Suprapubic skin (tissue), 4 donors: Measurements from ENCODE around the gene CLIP4. TPM values are rescaled to one million over a fixed set of nuclear protein-coding genes. Genes with fewer than 3 reads are reported as not detected.

ENCODE experiments used
- DNase-seq, 2 donors: peaks; one replicate each; pipeline ENCODE4 v3.0.0-alpha.2; 2019; ENCODE audit warnings: low spot score in 2 of 2
- H3K27ac ChIP-seq: fragments of 200-600 bp; sonication (generic); one replicate; pipeline ENCODE4 v1.5.1; 2019
- H3K27me3 ChIP-seq: fragments of 200-600 bp; sonication (generic); one replicate; pipeline ENCODE4 v1.5.1; 2019
- H3K36me3 ChIP-seq: fragments of 200-600 bp; sonication (generic); one replicate; pipeline ENCODE4 v1.5.1; 2019
- H3K4me1 ChIP-seq: fragments of 200-600 bp; sonication (generic); one replicate; pipeline ENCODE4 v1.5.1; 2019
- H3K4me3 ChIP-seq: fragments of 200-600 bp; sonication (generic); one replicate; pipeline ENCODE4 v1.5.1; 2019; ENCODE audit warnings: mild to moderate bottlenecking
- H3K9me3 ChIP-seq: fragments of 200-600 bp; sonication (generic); one replicate; pipeline ENCODE4 v1.5.1; 2019
- EP300 ChIP-seq: sonication (generic); formaldehyde crosslinking; IDR thresholded peaks from one replicate; pipeline ENCODE4 v1.6.1; 2017; ENCODE audit warnings: antibody characterized with exemption
- POLR2A ChIP-seq, 2 donors: fragments of 450-650 bp; IDR thresholded peaks; one replicate each; pipeline ENCODE4 v1.6.1; 2017; ENCODE audit warnings: antibody characterized with exemption in 2 of 2, mild to moderate bottlenecking in 2 of 2, moderate library complexity in 2 of 2
- POLR2AphosphoS5 ChIP-seq, 3 donors: sonication (generic); formaldehyde crosslinking; IDR thresholded peaks; one replicate each; pipeline ENCODE4 v1.6.1; 2017; ENCODE audit warnings: antibody characterized with exemption in 3 of 3
- WGBS: methylation state at CpG from one replicate; pipeline ENCODE4 v1.1.5; 2018; 5-methylcytosine and 5-hydroxymethylcytosine counted together
- total RNA-seq, 4 donors: library from RNA; depleted of rRNA; stranded (reverse); fragments of >200 nt; gene quantifications; one replicate each; pipeline ENCODE4 v1.1.0, GENCODE V29; 2016
- TF ChIP-seq, protein P1 (sequence below), 2 donors: fragments of 200-600 bp in 1 of 2; fragments of 450-650 bp in 1 of 2; sonication (generic) in 1 of 2; IDR thresholded peaks; one replicate each; pipeline ENCODE4 v1.5.1; 2016 to 2019; ENCODE audit warnings: antibody characterized with exemption in 2 of 2, mild to moderate bottlenecking in 1 of 2, moderate library complexity in 1 of 2

The CLIP4 gene
- total RNA-seq, 4 donors from 2014 or later: 61.9 to 173 (median 67.4) TPM

GRCh38 chr2:29226808-29227207 lies 111.6 kb downstream of the CLIP4 start:
- Histone ChIP-seq H3K36me3 (no peaks in the 10 kb centered on the region), H3K4me3 (no peak overlapping the region), H3K9me3 (no peaks in the 10 kb centered on the region), H3K4me1 (peaks cover 34% of the 10 kb centered on the region), H3K27ac (no peak overlapping the region), H3K27me3 (peaks cover 33% of the 10 kb centered on the region)
- peak in 1 of 2 donors; percentile 39 for DNase-seq
- 81% methylated on average over 6 of the region's 7 CpGs for WGBS
- TF ChIP-seq, protein P1, sequence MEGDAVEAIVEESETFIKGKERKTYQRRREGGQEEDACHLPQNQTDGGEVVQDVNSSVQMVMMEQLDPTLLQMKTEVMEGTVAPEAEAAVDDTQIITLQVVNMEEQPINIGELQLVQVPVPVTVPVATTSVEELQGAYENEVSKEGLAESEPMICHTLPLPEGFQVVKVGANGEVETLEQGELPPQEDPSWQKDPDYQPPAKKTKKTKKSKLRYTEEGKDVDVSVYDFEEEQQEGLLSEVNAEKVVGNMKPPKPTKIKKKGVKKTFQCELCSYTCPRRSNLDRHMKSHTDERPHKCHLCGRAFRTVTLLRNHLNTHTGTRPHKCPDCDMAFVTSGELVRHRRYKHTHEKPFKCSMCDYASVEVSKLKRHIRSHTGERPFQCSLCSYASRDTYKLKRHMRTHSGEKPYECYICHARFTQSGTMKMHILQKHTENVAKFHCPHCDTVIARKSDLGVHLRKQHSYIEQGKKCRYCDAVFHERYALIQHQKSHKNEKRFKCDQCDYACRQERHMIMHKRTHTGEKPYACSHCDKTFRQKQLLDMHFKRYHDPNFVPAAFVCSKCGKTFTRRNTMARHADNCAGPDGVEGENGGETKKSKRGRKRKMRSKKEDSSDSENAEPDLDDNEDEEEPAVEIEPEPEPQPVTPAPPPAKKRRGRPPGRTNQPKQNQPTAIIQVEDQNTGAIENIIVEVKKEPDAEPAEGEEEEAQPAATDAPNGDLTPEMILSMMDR (IDR thresholded peaks at IDR 0.05): no peak
- TF ChIP-seq POLR2A (IDR thresholded peaks at IDR 0.05): no peak
- TF ChIP-seq EP300: no peak
- no peak for TF ChIP-seq POLR2AphosphoS5 (IDR thresholded peaks at IDR 0.05)

GRCh38 chr2:29227935-29228675 lies 112.9 kb downstream of the CLIP4 start:
- WGBS: 36% methylated on average over 5 of the region's 15 CpGs
- Histone ChIP-seq H3K9me3 (no peaks in the 10 kb centered on the region), H3K27me3 (peaks cover 33% of the 10 kb centered on the region), H3K4me1 (peaks cover 29% of the 10 kb centered on the region), H3K36me3 (no peaks in the 10 kb centered on the region), H3K27ac (no peak overlapping the region), H3K4me3 (no peak overlapping the region)
- peak in 1 of 2 donors; percentile 34 for DNase-seq
- TF ChIP-seq, protein P1 (IDR thresholded peaks at IDR 0.05): no peak
- TF ChIP-seq POLR2AphosphoS5 (IDR thresholded peaks at IDR 0.05) (no peak), EP300 (no peak), POLR2A (IDR thresholded peaks at IDR 0.05) (no peak)

DNA sequence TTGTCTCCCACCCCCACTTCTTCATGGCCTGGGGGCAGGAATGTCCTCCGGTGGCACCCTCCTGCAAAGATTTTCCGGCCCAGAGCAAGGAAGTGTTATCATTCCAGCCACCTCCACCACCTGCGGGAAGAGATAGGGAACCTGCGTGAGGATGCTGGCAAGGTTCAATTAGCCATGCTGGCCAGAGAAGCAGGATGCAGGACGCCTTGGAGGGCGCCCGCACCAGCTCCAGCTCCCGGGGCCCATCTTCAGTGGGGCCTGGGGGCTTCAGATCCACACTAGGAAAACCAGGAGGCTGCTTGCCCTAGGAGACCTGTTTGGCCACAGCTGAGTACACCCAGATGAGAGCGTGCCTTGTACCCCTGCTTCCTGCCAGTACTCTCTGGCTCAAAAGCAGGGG lies 113.7 kb downstream of the CLIP4 start:
- Histone ChIP-seq H3K4me3 (no peak overlapping the region), H3K9me3 (no peaks in the 10 kb centered on the region), H3K36me3 (no peaks in the 10 kb centered on the region), H3K27me3 (peaks cover 33% of the 10 kb centered on the region), H3K4me1 (peaks cover 25% of the 10 kb centered on the region), H3K27ac (no peak overlapping the region)
- no peak for DNase-seq
- TF ChIP-seq POLR2A (IDR thresholded peaks at IDR 0.05) (no peak), POLR2AphosphoS5 (IDR thresholded peaks at IDR 0.05) (no peak), EP300 (no peak)
- TF ChIP-seq, protein P1 (IDR thresholded peaks at IDR 0.05): no peak
- WGBS: 72% methylated on average over 9 of the region's 9 CpGs

DNA sequence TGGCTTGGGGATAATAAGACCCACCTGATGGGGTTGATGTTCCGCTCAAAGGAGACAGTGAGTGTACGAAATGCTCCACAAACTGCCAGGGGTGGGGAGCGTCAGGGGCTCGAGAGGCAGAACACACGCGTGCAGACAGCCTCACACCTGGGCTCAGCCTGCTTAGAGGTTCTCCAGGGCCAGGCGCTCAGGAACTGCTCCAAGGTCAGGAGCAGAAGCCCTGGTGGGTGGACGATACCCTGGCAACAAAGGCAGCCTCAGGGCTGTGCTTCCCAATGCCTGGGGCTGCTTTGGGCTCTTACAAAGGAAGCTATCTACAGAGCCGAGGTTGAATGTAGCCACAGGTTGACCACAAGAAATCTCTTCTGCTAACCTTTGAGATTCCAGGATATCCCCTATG lies 114.4 kb downstream of the CLIP4 start:
- Histone ChIP-seq H3K4me1 (peaks cover 20% of the 10 kb centered on the region), H3K36me3 (no peaks in the 10 kb centered on the region), H3K9me3 (no peaks in the 10 kb centered on the region), H3K4me3 (no peak overlapping the region), H3K27me3 (peaks cover 33% of the 10 kb centered on the region), H3K27ac (no peak overlapping the region)
- TF ChIP-seq POLR2AphosphoS5 (IDR thresholded peaks at IDR 0.05) (no peak), POLR2A (IDR thresholded peaks at IDR 0.05) (no peak), EP300 (no peak)
- TF ChIP-seq, protein P1 (IDR thresholded peaks at IDR 0.05): no peak
- DNase-seq: no peak
- WGBS: 75% methylated on average over 7 of the region's 9 CpGs

GRCh38 chr2:29232041-29232440 lies 116.8 kb downstream of the CLIP4 start:
- H3K36me3 ChIP-seq: no peaks in the 10 kb centered on the region
- TF ChIP-seq, protein P1 (IDR thresholded peaks at IDR 0.05): no peak
- TF ChIP-seq POLR2A (IDR thresholded peaks at IDR 0.05): no peak
- no peak overlapping the region for H3K4me3 ChIP-seq
- H3K4me1 ChIP-seq: peaks cover 18% of the 10 kb centered on the region
- H3K27me3 ChIP-seq: peaks cover 31% of the 10 kb centered on the region
- no peaks in the 10 kb centered on the region for H3K9me3 ChIP-seq
- 83% methylated on average over 14 of the region's 14 CpGs for WGBS
- no peak overlapping the region for H3K27ac ChIP-seq
- no peak for DNase-seq
